SK-N-SH (cell line): ENCODE data around the gene STK25. TPM values are rescaled to one million over a fixed set of nuclear protein-coding genes. Genes with fewer than 3 reads are reported as not detected.

Experiments used
- CTCF ChIA-PET: fragments of 300-600, 350-600 bp; formaldehyde crosslinking; extraction: SDS; loops from one replicate; lab custom pipeline; 2021; lab: Yijun Ruan, JAX
- POLR2A ChIA-PET: fragments of 350-600 bp; sonication (Branson Sonifier 250); formaldehyde crosslinking; extraction: SDS; loops from one replicate; lab custom pipeline; 2020; ENCODE audit warnings: antibody characterized with exemption, inconsistent platforms; lab: Yijun Ruan, JAX
- DNase-seq: peaks from one replicate; pipeline ENCODE4 v3.0.0; 2012
- H2AFZ ChIP-seq: fragments of 200-600 bp; sonication (generic); 2 replicates; pipeline ENCODE4 v1.8.1; 2016; ENCODE audit warnings: antibody characterized with exemption, mild to moderate bottlenecking, low read depth
- H3F3A ChIP-seq: fragments of 200-600 bp; sonication (generic); replicated peaks from 2 replicates; pipeline ENCODE3; 2016; ENCODE audit warnings: antibody characterized with exemption, mild to moderate bottlenecking; ENCODE audit not compliant: insufficient read depth
- H3K27ac ChIP-seq, 2 experiments: fragments of 200-500 bp in 1 of 2; fragments of 200-600 bp in 1 of 2; sonication (Bioruptor generic) in 1 of 2; sonication (generic), shearing (Covaris generic) in 1 of 2; 2 replicates each; pipeline versions ENCODE4 v1.5.1 to v1.6.1; 2014 to 2016; ENCODE audit warnings: low read depth in 2 of 2, inconsistent platforms in 1 of 2, low read length in 1 of 2, mild to moderate bottlenecking in 1 of 2, mixed read lengths in 1 of 2
- H3K27me3 ChIP-seq: fragments of 200-600 bp; sonication (generic), shearing (Covaris generic); 2 replicates; pipeline ENCODE4 v1.6.1; 2016; ENCODE audit warnings: mixed run types; ENCODE audit not compliant: insufficient read depth
- H3K36me3 ChIP-seq, 2 experiments: fragments of 200-500 bp in 1 of 2; fragments of 200-600 bp in 1 of 2; sonication (Bioruptor generic) in 1 of 2; sonication (generic) in 1 of 2; replicated peaks in 1 of 2; 2 replicates each; pipeline versions ENCODE3 to v1.5.1; 2014 to 2016; ENCODE audit warnings: low read length in 1 of 2, mild to moderate bottlenecking in 1 of 2; ENCODE audit not compliant: insufficient read depth in 2 of 2, control insufficient read depth in 1 of 2
- H3K4me1 ChIP-seq, 2 experiments: fragments of 200-500 bp in 1 of 2; fragments of 200-600 bp in 1 of 2; sonication (Bioruptor generic) in 1 of 2; sonication (generic), shearing (Covaris generic) in 1 of 2; 2 replicates each; pipeline versions ENCODE4 v1.5.1 to v1.6.1; 2014 to 2016; ENCODE audit warnings: low read depth in 1 of 2, low read length in 1 of 2, mixed run types in 1 of 2; ENCODE audit not compliant: insufficient read depth in 2 of 2, control insufficient read depth in 1 of 2
- H3K4me2 ChIP-seq: fragments of 200-600 bp; sonication (generic), shearing (Covaris generic); 2 replicates; pipeline ENCODE4 v1.6.1; 2017; ENCODE audit warnings: mixed run types
- H3K4me3 ChIP-seq, 2 experiments: fragments of 200-500 bp in 1 of 2; fragments of 200-600 bp in 1 of 2; sonication (Bioruptor generic) in 1 of 2; sonication (generic), shearing (Covaris generic) in 1 of 2; 2 replicates each; pipeline versions ENCODE4 v1.5.1 to v1.8.1; 2014 to 2016; ENCODE audit warnings: low read depth in 2 of 2, inconsistent platforms in 1 of 2, low read length in 1 of 2, mild to moderate bottlenecking in 1 of 2, mixed read lengths in 1 of 2, moderate library complexity in 1 of 2
- H3K79me2 ChIP-seq: fragments of 200-600 bp; sonication (generic); 2 replicates; pipeline ENCODE4 v1.8.1; 2017; ENCODE audit warnings: mild to moderate bottlenecking; ENCODE audit not compliant: insufficient read depth
- H3K9ac ChIP-seq: fragments of 200-600 bp; sonication (generic); 2 replicates; pipeline ENCODE4 v1.6.1; 2017; ENCODE audit warnings: mixed run types
- H3K9me2 ChIP-seq: fragments of 200-600 bp; sonication (generic); 2 replicates; pipeline ENCODE4 v1.6.1; 2017; ENCODE audit warnings: mixed run types
- H3K9me3 ChIP-seq: fragments of 200-600 bp; sonication (generic); 2 replicates; pipeline ENCODE4 v1.6.1; 2017; ENCODE audit warnings: mixed run types, mild to moderate bottlenecking, moderate library complexity
- H4K20me1 ChIP-seq: fragments of 200-600 bp; sonication (generic); 2 replicates; pipeline ENCODE4 v1.6.1; 2017; ENCODE audit warnings: mild to moderate bottlenecking, mixed run types; ENCODE audit not compliant: insufficient read depth
- ELF1 ChIP-seq: IDR thresholded peaks from 2 replicates; pipeline ENCODE4 v1.4.0; 2012
- EP300 ChIP-seq, 2 experiments: IDR thresholded peaks; 2 replicates each; pipeline versions ENCODE4 v1.4.0 to v1.6.1; 2012; ENCODE audit warnings: borderline replicate concordance in 1 of 2, low read depth in 1 of 2, low read length in 1 of 2
- EZH2phosphoT487 ChIP-seq: fragments of 200-600 bp; sonication (generic); IDR thresholded peaks from 2 replicates; pipeline ENCODE4 v1.6.1; 2017; ENCODE audit warnings: low read depth, mixed run types, mild to moderate bottlenecking, antibody characterized with exemption, moderate library complexity, borderline replicate concordance
- FOSL2 ChIP-seq: IDR thresholded peaks from 2 replicates; pipeline ENCODE4 v1.4.0; 2012; ENCODE audit warnings: low read depth, mild to moderate bottlenecking, moderate library complexity, borderline replicate concordance
- FOXM1 ChIP-seq: IDR thresholded peaks from 2 replicates; pipeline ENCODE4 v1.4.0; 2012; ENCODE audit warnings: low read depth, mild to moderate bottlenecking
- GABPA ChIP-seq: IDR thresholded peaks from 2 replicates; pipeline ENCODE4 v1.4.0; 2012; ENCODE audit warnings: low read depth, mild to moderate bottlenecking
- JUND ChIP-seq: IDR thresholded peaks from 2 replicates; pipeline ENCODE4 v1.4.0; 2012
- MEF2A ChIP-seq: IDR thresholded peaks from 2 replicates; pipeline ENCODE4 v1.4.0; 2012; ENCODE audit warnings: low read depth, borderline replicate concordance
- NFIC ChIP-seq: IDR thresholded peaks from 2 replicates; pipeline ENCODE4 v1.4.0; 2012; ENCODE audit warnings: borderline replicate concordance
- NRF1 ChIP-seq: IDR thresholded peaks from 2 replicates; pipeline ENCODE4 v1.6.1; 2012; ENCODE audit warnings: low read depth, mild to moderate bottlenecking, low read length
- POLR2AphosphoS5 ChIP-seq: IDR thresholded peaks from 2 replicates; pipeline ENCODE4 v1.6.1; 2012; ENCODE audit warnings: low read depth, low read length
- RAD21 ChIP-seq: IDR thresholded peaks from 2 replicates; pipeline ENCODE4 v1.6.1; 2012; ENCODE audit warnings: mild to moderate bottlenecking, low read length
- RCOR1 ChIP-seq: fragments of 150-350 bp; IDR thresholded peaks from 2 replicates; pipeline ENCODE4 v1.6.1; 2017; ENCODE audit warnings: antibody characterized with exemption, low read length
- RFX5 ChIP-seq: IDR thresholded peaks from 2 replicates; pipeline ENCODE4 v1.6.1; 2012; ENCODE audit warnings: mild to moderate bottlenecking, improper control_type of control experiment, low read length
- SIN3A ChIP-seq: IDR thresholded peaks from 2 replicates; pipeline ENCODE4 v1.6.1; 2012; ENCODE audit warnings: low read depth, mild to moderate bottlenecking, low read length, moderate library complexity, borderline replicate concordance
- TEAD4 ChIP-seq: IDR thresholded peaks from 2 replicates; pipeline ENCODE4 v1.4.0; 2012; ENCODE audit warnings: mild to moderate bottlenecking, borderline replicate concordance; ENCODE audit not compliant: insufficient read depth
- WGBS: methylation state at CpG from one replicate; pipeline ENCODE4 v1.1.6; 2017; ENCODE audit warnings: low lambda C conversion rate; 5-methylcytosine and 5-hydroxymethylcytosine counted together
- polyA plus RNA-seq, 3 experiments: library from polyadenylated mRNA; depleted of rRNA; stranded (reverse); fragments of >200 nt; gene quantifications; 2 replicates each; pipeline ENCODE4 v1.2.3, GENCODE V29; 2012
- TF ChIP-seq, protein P1 (sequence below): IDR thresholded peaks from 2 replicates; pipeline ENCODE4 v1.4.0; 2012; ENCODE audit warnings: low read depth
- TF ChIP-seq, protein P2 (sequence below): IDR thresholded peaks from 2 replicates; pipeline ENCODE4 v1.4.0; 2012; ENCODE audit warnings: low read depth, borderline replicate concordance
- TF ChIP-seq, protein P3 (sequence below): IDR thresholded peaks from 2 replicates; pipeline ENCODE4 v1.4.0; 2012; ENCODE audit warnings: low read depth, borderline replicate concordance
- TF ChIP-seq, protein P4 (sequence below): fragments of 200-600 bp; sonication (generic); IDR thresholded peaks from 2 replicates; pipeline ENCODE4 v1.6.1; 2017; ENCODE audit warnings: antibody characterized with exemption, mild to moderate bottlenecking, moderate library complexity
- TF ChIP-seq, protein P5 (sequence below): IDR thresholded peaks from 2 replicates; pipeline ENCODE4; 2012

STK25 gene
- polyA plus RNA-seq, 1 of the 3 experiments (the other 2 are of a cell fraction), result 236 TPM

DNA sequence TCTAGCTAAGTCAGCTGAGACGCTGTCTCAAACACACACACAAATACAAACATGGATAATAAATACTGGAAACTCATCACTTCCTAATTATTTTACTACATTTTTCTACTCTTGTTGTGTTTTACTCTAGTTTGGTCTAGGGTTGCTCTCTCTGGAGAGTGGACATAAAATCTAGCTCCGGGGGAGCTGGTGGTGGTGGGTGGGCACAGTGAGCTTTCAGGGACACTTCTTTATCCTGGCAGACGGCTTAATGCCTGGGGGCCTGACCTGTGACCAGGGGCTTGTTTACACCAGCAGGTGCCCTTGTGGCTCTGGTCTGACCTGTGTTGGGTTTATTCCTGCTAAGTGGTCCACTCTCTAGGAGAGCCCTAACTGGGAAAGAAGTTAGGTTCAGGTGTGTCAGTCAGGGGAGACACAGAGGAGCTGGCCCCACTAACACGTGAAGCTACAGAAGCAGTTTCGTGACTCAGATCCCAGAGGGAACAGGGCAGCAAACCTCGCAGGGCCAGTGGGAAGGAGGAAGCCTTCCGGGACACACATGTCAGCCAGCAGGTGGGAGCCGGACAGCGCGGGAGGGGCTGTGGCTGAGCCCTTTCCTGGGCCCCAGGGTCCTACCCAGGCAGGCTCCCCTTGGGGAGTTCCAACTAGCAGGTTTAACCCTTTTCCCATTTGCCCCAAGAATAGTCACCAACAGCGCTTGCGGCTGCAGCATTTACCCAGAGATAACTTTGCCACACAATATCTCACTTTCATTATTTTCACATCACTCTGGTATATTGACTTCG lies 27.7 kb upstream of the STK25 start:
- no peaks in the 10 kb centered on the region for H3F3A ChIP-seq
- H4K20me1 ChIP-seq, result no peaks in the 10 kb centered on the region
- DNase-seq, result no peak
- H3K9ac ChIP-seq, result no peak overlapping the region
- H3K27me3 ChIP-seq, result no peaks in the 10 kb centered on the region; the same call in 1 of the 2 replicates
- H3K4me3 ChIP-seq, result no peak overlapping the region
- WGBS, result 72% methylated on average over 8 of the region's 13 CpGs
- TF ChIP-seq NFIC, result no peak
- TF ChIP-seq, protein P1, sequence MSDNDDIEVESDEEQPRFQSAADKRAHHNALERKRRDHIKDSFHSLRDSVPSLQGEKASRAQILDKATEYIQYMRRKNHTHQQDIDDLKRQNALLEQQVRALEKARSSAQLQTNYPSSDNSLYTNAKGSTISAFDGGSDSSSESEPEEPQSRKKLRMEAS, result no peak
- no peak for TF ChIP-seq MEF2A
- TF ChIP-seq ELF1, result no peak
- TF ChIP-seq NRF1, result no peak
- TF ChIP-seq FOSL2, result no peak
- TF ChIP-seq, protein P2, sequence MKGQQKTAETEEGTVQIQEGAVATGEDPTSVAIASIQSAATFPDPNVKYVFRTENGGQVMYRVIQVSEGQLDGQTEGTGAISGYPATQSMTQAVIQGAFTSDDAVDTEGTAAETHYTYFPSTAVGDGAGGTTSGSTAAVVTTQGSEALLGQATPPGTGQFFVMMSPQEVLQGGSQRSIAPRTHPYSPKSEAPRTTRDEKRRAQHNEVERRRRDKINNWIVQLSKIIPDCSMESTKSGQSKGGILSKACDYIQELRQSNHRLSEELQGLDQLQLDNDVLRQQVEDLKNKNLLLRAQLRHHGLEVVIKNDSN, result no peak
- no peak for TF ChIP-seq SIN3A
- TF ChIP-seq RFX5, result no peak
- no peak for TF ChIP-seq TEAD4
- H3K36me3 ChIP-seq, result no peaks in the 10 kb centered on the region
- no peaks in the 10 kb centered on the region for H3K9me3 ChIP-seq
- H3K27ac ChIP-seq, result no peak overlapping the region
- no peaks in the 10 kb centered on the region for H3K9me2 ChIP-seq
- ChIA-PET CTCF (interaction anchor here (1.1 kb wide), 1 partner anchor 123 kb away, joined by 3 read pairs; no protein-coding TSS in a partner anchor), POLR2A (no interaction called here)
- no peak overlapping the region for H3K4me2 ChIP-seq
- H3K4me1 ChIP-seq, result peaks cover 0 to 1% of the 10 kb centered on the region in 2 experiments; a peak in 1 of 4 replicates
- no peaks in the 10 kb centered on the region for H3K79me2 ChIP-seq
- H2AFZ ChIP-seq, result no peak overlapping the region

DNA sequence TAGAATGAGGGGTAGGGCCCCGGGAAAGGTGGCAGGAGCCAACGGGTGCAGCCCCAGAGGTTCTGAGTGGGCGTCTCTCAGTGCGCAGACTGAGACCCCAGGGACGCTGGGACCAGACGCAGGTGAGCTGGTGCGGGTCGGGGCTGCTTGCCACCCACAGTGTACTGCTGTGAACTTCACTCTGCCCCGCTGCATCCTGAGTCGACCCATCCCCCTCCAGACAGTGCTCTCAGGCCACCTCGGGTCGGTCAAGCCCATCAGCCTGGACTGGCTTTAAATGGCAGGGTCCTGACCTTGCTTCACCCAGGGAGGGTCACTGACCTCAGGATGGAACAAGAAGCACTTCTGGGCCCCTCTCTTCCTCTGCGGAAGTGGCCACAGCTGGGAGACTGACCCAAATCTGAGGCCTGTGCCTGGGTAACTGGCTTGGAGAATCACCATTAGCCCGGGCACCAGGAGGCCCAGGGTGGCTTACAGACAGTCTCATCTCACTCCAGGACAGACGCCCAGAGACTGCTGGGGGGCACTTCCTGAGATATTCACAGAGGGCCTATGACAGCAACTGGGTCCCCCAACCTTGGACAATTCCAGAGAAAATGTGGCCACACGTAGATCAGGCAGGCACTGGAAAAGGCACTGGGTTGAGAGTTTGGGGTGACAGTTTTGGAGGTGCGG lies 26.5 kb upstream of the STK25 start:
- Histone ChIP-seq H3K79me2 (no peaks in the 10 kb centered on the region), H3K4me3 (no peak overlapping the region), H3K9me2 (no peaks in the 10 kb centered on the region), H3F3A (no peaks in the 10 kb centered on the region), H3K9ac (no peak overlapping the region), H4K20me1 (no peaks in the 10 kb centered on the region), H3K4me1 (peaks cover 0 to 7% of the 10 kb centered on the region in 2 experiments; a peak in 1 of 4 replicates), H3K27me3 (no peaks in the 10 kb centered on the region; the same call in 1 of the 2 replicates), H3K9me3 (no peaks in the 10 kb centered on the region), H3K36me3 (no peaks in the 10 kb centered on the region), H3K27ac (no peak overlapping the region), H3K4me2 (no peak overlapping the region), H2AFZ (no peak overlapping the region)
- CTCF ChIA-PET, result no interaction called here
- POLR2A ChIA-PET, result no interaction called here
- no peak for DNase-seq
- 72% methylated on average over 14 of the region's 17 CpGs for WGBS
- TF ChIP-seq POLR2AphosphoS5 (no peak), EP300 (IDR thresholded peaks at IDR 0.05; ENCODE audit: borderline replicate concordance in 1 of 2, low read depth in 1 of 2, low read length in 1 of 2) (no peak), NRF1 (no peak), RCOR1 (no peak), TEAD4 (no peak), EZH2phosphoT487 (no peak), GABPA (no peak), JUND (no peak), RAD21 (no peak), FOXM1 (no peak), MEF2A (no peak)
- TF ChIP-seq, protein P3, sequence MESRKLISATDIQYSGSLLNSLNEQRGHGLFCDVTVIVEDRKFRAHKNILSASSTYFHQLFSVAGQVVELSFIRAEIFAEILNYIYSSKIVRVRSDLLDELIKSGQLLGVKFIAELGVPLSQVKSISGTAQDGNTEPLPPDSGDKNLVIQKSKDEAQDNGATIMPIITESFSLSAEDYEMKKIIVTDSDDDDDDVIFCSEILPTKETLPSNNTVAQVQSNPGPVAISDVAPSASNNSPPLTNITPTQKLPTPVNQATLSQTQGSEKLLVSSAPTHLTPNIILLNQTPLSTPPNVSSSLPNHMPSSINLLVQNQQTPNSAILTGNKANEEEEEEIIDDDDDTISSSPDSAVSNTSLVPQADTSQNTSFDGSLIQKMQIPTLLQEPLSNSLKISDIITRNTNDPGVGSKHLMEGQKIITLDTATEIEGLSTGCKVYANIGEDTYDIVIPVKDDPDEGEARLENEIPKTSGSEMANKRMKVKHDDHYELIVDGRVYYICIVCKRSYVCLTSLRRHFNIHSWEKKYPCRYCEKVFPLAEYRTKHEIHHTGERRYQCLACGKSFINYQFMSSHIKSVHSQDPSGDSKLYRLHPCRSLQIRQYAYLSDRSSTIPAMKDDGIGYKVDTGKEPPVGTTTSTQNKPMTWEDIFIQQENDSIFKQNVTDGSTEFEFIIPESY, result no peak
- TF ChIP-seq, protein P4, sequence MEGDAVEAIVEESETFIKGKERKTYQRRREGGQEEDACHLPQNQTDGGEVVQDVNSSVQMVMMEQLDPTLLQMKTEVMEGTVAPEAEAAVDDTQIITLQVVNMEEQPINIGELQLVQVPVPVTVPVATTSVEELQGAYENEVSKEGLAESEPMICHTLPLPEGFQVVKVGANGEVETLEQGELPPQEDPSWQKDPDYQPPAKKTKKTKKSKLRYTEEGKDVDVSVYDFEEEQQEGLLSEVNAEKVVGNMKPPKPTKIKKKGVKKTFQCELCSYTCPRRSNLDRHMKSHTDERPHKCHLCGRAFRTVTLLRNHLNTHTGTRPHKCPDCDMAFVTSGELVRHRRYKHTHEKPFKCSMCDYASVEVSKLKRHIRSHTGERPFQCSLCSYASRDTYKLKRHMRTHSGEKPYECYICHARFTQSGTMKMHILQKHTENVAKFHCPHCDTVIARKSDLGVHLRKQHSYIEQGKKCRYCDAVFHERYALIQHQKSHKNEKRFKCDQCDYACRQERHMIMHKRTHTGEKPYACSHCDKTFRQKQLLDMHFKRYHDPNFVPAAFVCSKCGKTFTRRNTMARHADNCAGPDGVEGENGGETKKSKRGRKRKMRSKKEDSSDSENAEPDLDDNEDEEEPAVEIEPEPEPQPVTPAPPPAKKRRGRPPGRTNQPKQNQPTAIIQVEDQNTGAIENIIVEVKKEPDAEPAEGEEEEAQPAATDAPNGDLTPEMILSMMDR, result no peak
- TF ChIP-seq, protein P5, sequence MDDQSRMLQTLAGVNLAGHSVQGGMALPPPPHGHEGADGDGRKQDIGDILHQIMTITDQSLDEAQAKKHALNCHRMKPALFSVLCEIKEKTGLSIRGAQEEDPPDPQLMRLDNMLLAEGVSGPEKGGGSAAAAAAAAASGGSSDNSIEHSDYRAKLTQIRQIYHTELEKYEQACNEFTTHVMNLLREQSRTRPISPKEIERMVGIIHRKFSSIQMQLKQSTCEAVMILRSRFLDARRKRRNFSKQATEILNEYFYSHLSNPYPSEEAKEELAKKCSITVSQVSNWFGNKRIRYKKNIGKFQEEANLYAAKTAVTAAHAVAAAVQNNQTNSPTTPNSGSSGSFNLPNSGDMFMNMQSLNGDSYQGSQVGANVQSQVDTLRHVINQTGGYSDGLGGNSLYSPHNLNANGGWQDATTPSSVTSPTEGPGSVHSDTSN, result no peak
